Measurements from ENCODE around the gene CHST2.

- TF ChIP-seq CTCF (conservative IDR thresholded peaks at IDR 0.05 in 1 of 2, IDR thresholded peaks at IDR 0.05 in 1 of 2; ENCODE audit: extremely low read depth in 1 of 2, insufficient read depth in 1 of 2, low read depth in 1 of 2, low read length in 2 of 2) (no peak), EZH2 (IDR thresholded peaks at IDR 0.05; ENCODE audit: borderline replicate concordance, low read length) (no peak)
Measured at GRCh38 chr3:143100451-143100850, 19.1 kb upstream of the CHST2 start.

All from mammary epithelial cell (primary cell).